Thoracic aorta (tissue), 2 donors: Measurements from ENCODE around the gene ACSL1. TPM values are rescaled to one million over a fixed set of nuclear protein-coding genes. Genes with fewer than 3 reads are reported as not detected.

Experiments used
- ATAC-seq: fragments of 150-250 bp; one replicate; pipeline ENCODE4 v1.8.0; 2017; ENCODE audit warnings: low read depth; ENCODE audit not compliant: insufficient number of reproducible peaks, low FRiP score
- DNase-seq: peaks from one replicate; pipeline ENCODE4 v3.0.0-alpha.2; 2020; ENCODE audit warnings: low spot score
- H3K27ac ChIP-seq, 2 donors: fragments of 200-600 bp; sonication (generic); 1 replicate in 1 of 2; 2 replicates in 1 of 2; pipeline ENCODE4 v1.5.1; 2016; ENCODE audit warnings: mild to moderate bottlenecking in 2 of 2, moderate library complexity in 2 of 2
- H3K27me3 ChIP-seq: fragments of 200-600 bp; sonication (generic); replicated peaks from 2 replicates; pipeline ENCODE4 v1.6.0; 2016; ENCODE audit warnings: mild to moderate bottlenecking; ENCODE audit not compliant: insufficient read depth
- H3K36me3 ChIP-seq: fragments of 200-600 bp; sonication (generic); one replicate; pipeline ENCODE4 v1.5.1; 2016
- H3K4me1 ChIP-seq, 2 donors: fragments of 200-600 bp; sonication (generic); 1 replicate in 1 of 2; 2 replicates in 1 of 2; pipeline versions ENCODE4 v1.5.1 to v1.6.0; 2016; ENCODE audit warnings: low read depth in 2 of 2, mild to moderate bottlenecking in 1 of 2; ENCODE audit not compliant: control insufficient read depth in 1 of 2
- H3K4me3 ChIP-seq: fragments of 200-600 bp; sonication (generic); 2 replicates; pipeline ENCODE4 v1.5.1; 2016; ENCODE audit warnings: mild to moderate bottlenecking
- H3K9me3 ChIP-seq: fragments of 200-600 bp; sonication (generic); 2 replicates; pipeline ENCODE4 v1.5.1; 2016
- CTCF ChIP-seq: fragments of 200-600 bp; sonication (generic); IDR thresholded peaks from one replicate; pipeline ENCODE4 v1.5.1; 2019; ENCODE audit warnings: antibody characterized with exemption
- total RNA-seq, 2 donors: library from RNA; depleted of rRNA; stranded (reverse); fragments of >200 nt; gene quantifications; one replicate each; pipeline versions ENCODE4 v1.1.0 to v1.2.3, GENCODE V29; 2016

Gene ACSL1
- total RNA-seq, 2 donors from 2014 or later = 90.4 to 155 TPM

- peaks cover 25 to 40% of the 10 kb centered on the region in 2 donors for H3K4me1 ChIP-seq
- no peaks in the 10 kb centered on the region for H3K9me3 ChIP-seq
- TF ChIP-seq CTCF = no peak
- no peak for DNase-seq
- H3K27ac ChIP-seq = peak overlapping the region; percentile 58 to 62
- H3K27me3 ChIP-seq = no peaks in the 10 kb centered on the region
- H3K4me3 ChIP-seq = peak overlapping the region; percentile 48
- no peaks in the 10 kb centered on the region for H3K36me3 ChIP-seq
- ATAC-seq = no peak
Measured at GRCh38 chr4:184814686-184815045, 11.1 kb downstream of the ACSL1 start.

GRCh38 chr4:184812651-184813181, 13.1 kb downstream of the ACSL1 start:
- no peaks in the 10 kb centered on the region for H3K27me3 ChIP-seq
- DNase-seq (no peak), ATAC-seq (no peak)
- H3K4me3 ChIP-seq = no peak overlapping the region
- peak overlapping the region in 1 of 2 donors; percentile 1 for H3K27ac ChIP-seq
- TF ChIP-seq CTCF = no peak
- H3K36me3 ChIP-seq = no peaks in the 10 kb centered on the region
- peaks cover 30 to 50% of the 10 kb centered on the region in 2 donors for H3K4me1 ChIP-seq
- no peaks in the 10 kb centered on the region for H3K9me3 ChIP-seq

GRCh38 chr4:184812199-184812542, 13.6 kb downstream of the ACSL1 start:
- no peak for ATAC-seq
- no peak for DNase-seq
- no peaks in the 10 kb centered on the region for H3K36me3 ChIP-seq
- no peaks in the 10 kb centered on the region for H3K9me3 ChIP-seq
- H3K27me3 ChIP-seq = no peaks in the 10 kb centered on the region
- no peak overlapping the region for H3K4me3 ChIP-seq
- H3K4me1 ChIP-seq = peaks cover 30 to 50% of the 10 kb centered on the region in 2 donors
- TF ChIP-seq CTCF = no peak
- peak overlapping the region in 1 of 2 donors; percentile 1 for H3K27ac ChIP-seq

- no peak overlapping the region for H3K4me3 ChIP-seq
- no peaks in the 10 kb centered on the region for H3K9me3 ChIP-seq
- H3K4me1 ChIP-seq = peaks cover 32 to 54% of the 10 kb centered on the region in 2 donors
- TF ChIP-seq CTCF = no peak
- ATAC-seq (no peak), DNase-seq (no peak)
- no peaks in the 10 kb centered on the region for H3K27me3 ChIP-seq
- no peaks in the 10 kb centered on the region for H3K36me3 ChIP-seq
- no peak overlapping the region for H3K27ac ChIP-seq
Measured at GRCh38 chr4:184811526-184812198, 14.1 kb downstream of the ACSL1 start.

- DNase-seq = no peak
- no peak overlapping the region for H3K4me3 ChIP-seq
- no peaks in the 10 kb centered on the region for H3K36me3 ChIP-seq
- H3K27me3 ChIP-seq = no peaks in the 10 kb centered on the region
- H3K27ac ChIP-seq = no peak overlapping the region
- no peak for TF ChIP-seq CTCF
- H3K9me3 ChIP-seq = no peaks in the 10 kb centered on the region
- peaks cover 32 to 62% of the 10 kb centered on the region in 2 donors for H3K4me1 ChIP-seq
- no peak for ATAC-seq
Measured at GRCh38 chr4:184810720-184811119, 15.0 kb downstream of the ACSL1 start.
